ENCODE measurements around the gene GCN1.
A peak's percentile ranks its signal among the peaks of the same experiment; 100 is the strongest.

Gene GCN1

GRCh38 chr12:120089105-120089504 is 105.4 kb downstream of the GCN1 start:
- no peaks in the 10 kb centered on the region for H3K9me3 ChIP-seq (ENCODE audit: insufficient read depth, low read depth, low read length)
- H3F3A ChIP-seq (ENCODE audit: low read depth): no peaks in the 10 kb centered on the region
- no peak overlapping the region for H3K4me2 ChIP-seq (ENCODE audit: low read depth, low read length, poor library complexity, severe bottlenecking)
- H4K20me1 ChIP-seq (ENCODE audit: insufficient read depth, low read length, poor library complexity, severe bottlenecking): no peaks in the 10 kb centered on the region
- no peak overlapping the region for H3K9ac ChIP-seq (ENCODE audit: low read depth, low read length, poor library complexity, severe bottlenecking)
- H3K4me1 ChIP-seq (ENCODE audit: insufficient read depth, low read length, poor library complexity, severe bottlenecking): peaks cover 14% of the 10 kb centered on the region
- H3K9me2 ChIP-seq (replicated peaks; ENCODE audit: low read depth, low read length): no peaks in the 10 kb centered on the region
- H3K36me3 ChIP-seq (ENCODE audit: insufficient read depth, low read length): no peaks in the 10 kb centered on the region
- H3K27me3 ChIP-seq (ENCODE audit: insufficient read depth, low read length, poor library complexity, severe bottlenecking): no peaks in the 10 kb centered on the region
- H3K79me2 ChIP-seq (ENCODE audit: insufficient read depth, low read length): no peaks in the 10 kb centered on the region
- no peak overlapping the region for H2AFZ ChIP-seq (ENCODE audit: low read length)
- TF ChIP-seq, protein P1, sequence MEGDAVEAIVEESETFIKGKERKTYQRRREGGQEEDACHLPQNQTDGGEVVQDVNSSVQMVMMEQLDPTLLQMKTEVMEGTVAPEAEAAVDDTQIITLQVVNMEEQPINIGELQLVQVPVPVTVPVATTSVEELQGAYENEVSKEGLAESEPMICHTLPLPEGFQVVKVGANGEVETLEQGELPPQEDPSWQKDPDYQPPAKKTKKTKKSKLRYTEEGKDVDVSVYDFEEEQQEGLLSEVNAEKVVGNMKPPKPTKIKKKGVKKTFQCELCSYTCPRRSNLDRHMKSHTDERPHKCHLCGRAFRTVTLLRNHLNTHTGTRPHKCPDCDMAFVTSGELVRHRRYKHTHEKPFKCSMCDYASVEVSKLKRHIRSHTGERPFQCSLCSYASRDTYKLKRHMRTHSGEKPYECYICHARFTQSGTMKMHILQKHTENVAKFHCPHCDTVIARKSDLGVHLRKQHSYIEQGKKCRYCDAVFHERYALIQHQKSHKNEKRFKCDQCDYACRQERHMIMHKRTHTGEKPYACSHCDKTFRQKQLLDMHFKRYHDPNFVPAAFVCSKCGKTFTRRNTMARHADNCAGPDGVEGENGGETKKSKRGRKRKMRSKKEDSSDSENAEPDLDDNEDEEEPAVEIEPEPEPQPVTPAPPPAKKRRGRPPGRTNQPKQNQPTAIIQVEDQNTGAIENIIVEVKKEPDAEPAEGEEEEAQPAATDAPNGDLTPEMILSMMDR (conservative IDR thresholded peaks at IDR 0.05; ENCODE audit: low read length): no peak
- no peak for TF ChIP-seq EZH2phosphoT487 (IDR thresholded peaks at IDR 0.05; ENCODE audit: borderline replicate concordance)
- H3K4me3 ChIP-seq (ENCODE audit: low read length, poor library complexity, severe bottlenecking): no peak overlapping the region

DNA sequence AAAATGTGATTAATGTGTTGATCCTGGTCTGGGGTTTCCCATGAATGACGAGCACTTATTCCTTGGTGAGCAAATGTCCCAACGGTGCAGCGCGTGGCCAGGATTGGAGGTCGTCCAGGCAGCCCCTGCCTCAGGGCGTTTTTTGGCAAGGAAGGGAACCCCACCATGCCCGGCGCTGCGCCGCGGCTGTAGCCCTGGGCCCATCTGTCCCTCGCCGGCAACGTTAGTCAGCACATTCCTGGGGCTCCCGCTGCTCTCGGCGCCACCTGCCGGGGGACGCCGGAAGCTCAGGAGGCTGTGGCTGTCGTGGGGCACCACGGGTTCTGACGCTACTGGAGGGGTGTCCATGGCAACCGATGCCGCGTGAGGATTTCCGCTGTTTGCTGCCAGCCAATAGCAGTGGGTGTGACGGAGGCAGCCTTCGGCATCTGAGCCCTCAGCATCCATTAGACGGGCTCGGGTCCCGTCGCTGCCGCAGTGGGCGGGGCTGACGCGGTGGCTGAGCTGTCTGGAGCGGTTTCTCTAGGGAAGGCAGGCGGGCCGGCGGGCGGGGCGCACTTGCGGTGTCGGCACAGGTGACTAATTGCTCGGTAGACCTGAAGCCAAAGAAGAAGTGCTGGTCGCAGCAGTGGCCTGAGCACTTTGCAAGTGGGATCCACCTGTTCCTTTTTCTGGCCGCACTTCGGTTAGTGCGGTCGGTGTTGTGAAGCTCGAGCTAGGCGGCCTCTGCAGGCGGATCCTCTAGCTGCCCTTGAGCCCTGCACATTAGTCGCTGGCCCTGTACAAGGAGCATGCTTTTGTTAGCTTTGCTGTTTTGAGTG is 107.5 kb downstream of the GCN1 start:
- no peaks in the 10 kb centered on the region for H3K36me3 ChIP-seq (ENCODE audit: insufficient read depth, low read length)
- H3K9ac ChIP-seq (ENCODE audit: low read depth, low read length, poor library complexity, severe bottlenecking): peak overlapping the region; percentile 56
- peaks cover 7% of the 10 kb centered on the region for H3K4me1 ChIP-seq (ENCODE audit: insufficient read depth, low read length, poor library complexity, severe bottlenecking)
- no peaks in the 10 kb centered on the region for H3K9me3 ChIP-seq (ENCODE audit: insufficient read depth, low read depth, low read length)
- no peaks in the 10 kb centered on the region for H3K79me2 ChIP-seq (ENCODE audit: insufficient read depth, low read length)
- H3K9me2 ChIP-seq (replicated peaks; ENCODE audit: low read depth, low read length): no peaks in the 10 kb centered on the region
- peak overlapping the region; percentile 70 for H3K4me3 ChIP-seq (ENCODE audit: low read length, poor library complexity, severe bottlenecking)
- TF ChIP-seq, protein P1 (conservative IDR thresholded peaks at IDR 0.05; ENCODE audit: low read length): peak; percentile 82
- no peak for TF ChIP-seq EZH2phosphoT487 (IDR thresholded peaks at IDR 0.05; ENCODE audit: borderline replicate concordance)
- no peaks in the 10 kb centered on the region for H3F3A ChIP-seq (ENCODE audit: low read depth)
- no peaks in the 10 kb centered on the region for H4K20me1 ChIP-seq (ENCODE audit: insufficient read depth, low read length, poor library complexity, severe bottlenecking)
- no peaks in the 10 kb centered on the region for H3K27me3 ChIP-seq (ENCODE audit: insufficient read depth, low read length, poor library complexity, severe bottlenecking)
- H3K4me2 ChIP-seq (ENCODE audit: low read depth, low read length, poor library complexity, severe bottlenecking): peak overlapping the region; percentile 76
- peak overlapping the region; percentile 84 for H2AFZ ChIP-seq (ENCODE audit: low read length)

GRCh38 chr12:120085920-120086645 is 108.4 kb downstream of the GCN1 start:
- peak overlapping the region; percentile 62 for H3K4me3 ChIP-seq (ENCODE audit: low read length, poor library complexity, severe bottlenecking)
- peak overlapping the region; percentile 84; the same call in 1 of the 2 replicates for H2AFZ ChIP-seq (ENCODE audit: low read length)
- H3K36me3 ChIP-seq (ENCODE audit: insufficient read depth, low read length): no peaks in the 10 kb centered on the region
- TF ChIP-seq EZH2phosphoT487 (IDR thresholded peaks at IDR 0.05; ENCODE audit: borderline replicate concordance): no peak
- TF ChIP-seq, protein P1 (conservative IDR thresholded peaks at IDR 0.05; ENCODE audit: low read length): no peak
- no peaks in the 10 kb centered on the region for H3K9me2 ChIP-seq (replicated peaks; ENCODE audit: low read depth, low read length)
- no peaks in the 10 kb centered on the region for H3F3A ChIP-seq (ENCODE audit: low read depth)
- no peaks in the 10 kb centered on the region for H3K27me3 ChIP-seq (ENCODE audit: insufficient read depth, low read length, poor library complexity, severe bottlenecking)
- H3K9ac ChIP-seq (ENCODE audit: low read depth, low read length, poor library complexity, severe bottlenecking): peak overlapping the region; percentile 56
- peaks cover 7% of the 10 kb centered on the region for H3K4me1 ChIP-seq (ENCODE audit: insufficient read depth, low read length, poor library complexity, severe bottlenecking)
- peak overlapping the region; percentile 76 for H3K4me2 ChIP-seq (ENCODE audit: low read depth, low read length, poor library complexity, severe bottlenecking)
- H4K20me1 ChIP-seq (ENCODE audit: insufficient read depth, low read length, poor library complexity, severe bottlenecking): no peaks in the 10 kb centered on the region
- H3K79me2 ChIP-seq (ENCODE audit: insufficient read depth, low read length): no peaks in the 10 kb centered on the region
- H3K9me3 ChIP-seq (ENCODE audit: insufficient read depth, low read depth, low read length): no peaks in the 10 kb centered on the region

All from Loucy (cell line).